GM12878 (cell line): ENCODE data around the gene MCTP2. TPM values are rescaled to one million over a fixed set of nuclear protein-coding genes. Genes with fewer than 3 reads are reported as not detected.

Source experiments
- ATAC-seq: fragments of 200-7000 bp; cut with Tn5 transposase; 3 replicates; pipeline ENCODE4 v1.9.1; 2020; ENCODE audit warnings: mild to moderate bottlenecking, moderate library complexity
- BruUV-seq: library from RNA; stranded (reverse); fragments of 400-500 nt; replicated peaks from 2 replicates; lab custom pipeline; 2021; lab: Mats Ljungman, UMichigan
- CTCF ChIA-PET: fragments of 300-600 bp; sonication (Branson Sonifier 250); formaldehyde crosslinking; extraction: SDS; loops from one replicate; lab custom pipeline; 2021; ENCODE audit warnings: inconsistent platforms; lab: Yijun Ruan, JAX
- POLR2A ChIA-PET: fragments of 350-600 bp; formaldehyde crosslinking; extraction: SDS; loops from one replicate; lab custom pipeline; 2021; ENCODE audit warnings: inconsistent platforms; lab: Charles Lee
- RAD21 ChIA-PET: fragments of 300-600 bp; sonication (Branson Sonifier 250); formaldehyde crosslinking; loops from one replicate; lab custom pipeline; 2023; ENCODE audit warnings: antibody characterized with exemption; ENCODE audit not compliant: unreplicated experiment; lab: Charles Lee
- SMC1A ChIA-PET: fragments of 300-600 bp; sonication (Branson Sonifier 250); formaldehyde crosslinking; loops from one replicate; lab custom pipeline; 2023; ENCODE audit not compliant: unreplicated experiment, uncharacterized antibody; lab: Charles Lee
- DNase-seq: peaks from one replicate; pipeline ENCODE4 v3.0.0-alpha.2; 2011; ENCODE audit warnings: low read depth, low spot score
- FAIRE-seq: peaks from 3 replicates; lab custom pipeline; 2011; peaks lifted over from hg19 to GRCh38; lab: Jason Lieb, UNC
- H2AFZ ChIP-seq: 2 replicates; pipeline ENCODE4 v1.6.0; 2011; ENCODE audit warnings: low read depth, low read length, control low read depth; ENCODE audit not compliant: control insufficient read depth
- H3K27ac ChIP-seq: 2 replicates; pipeline ENCODE4 v1.5.1; 2011; ENCODE audit warnings: control low read depth; ENCODE audit not compliant: control insufficient read depth, insufficient read depth
- H3K27me3 ChIP-seq, 2 experiments: replicated peaks in 1 of 2; 2 replicates each; pipeline versions ENCODE4 v1.6.0 to v1.6.1; 2011; ENCODE audit warnings: low read length in 1 of 2; ENCODE audit not compliant: control insufficient read depth in 2 of 2, insufficient read depth in 2 of 2
- H3K36me3 ChIP-seq, 2 experiments: 2 replicates each; pipeline ENCODE4 v1.5.1; 2011; ENCODE audit warnings: low read length in 1 of 2; ENCODE audit not compliant: control insufficient read depth in 2 of 2, insufficient read depth in 2 of 2
- H3K4me1 ChIP-seq: 2 replicates; pipeline ENCODE4 v1.6.1; 2011; ENCODE audit warnings: mild to moderate bottlenecking, low read length, moderate library complexity, mixed read lengths; ENCODE audit not compliant: control insufficient read depth, insufficient read depth
- H3K4me2 ChIP-seq: 2 replicates; pipeline ENCODE4 v1.6.0; 2011; ENCODE audit warnings: control low read depth; ENCODE audit not compliant: control insufficient read depth, insufficient read depth
- H3K4me3 ChIP-seq: fragments of 200-600 bp; sonication (generic); 2 replicates; pipeline ENCODE4 v1.5.1; 2016
- H3K79me2 ChIP-seq: 2 replicates; pipeline ENCODE4 v1.6.0; 2011; ENCODE audit warnings: low read length; ENCODE audit not compliant: control insufficient read depth, insufficient read depth
- H3K9ac ChIP-seq: 2 replicates; pipeline ENCODE4 v1.8.0; 2011; ENCODE audit warnings: low read length, control low read depth, mixed read lengths; ENCODE audit not compliant: control insufficient read depth, insufficient read depth
- H3K9me3 ChIP-seq: replicated peaks from 3 replicates; pipeline ENCODE4 v1.5.1; 2011; ENCODE audit warnings: mild to moderate bottlenecking, low read length; ENCODE audit not compliant: control insufficient read depth, insufficient read depth
- H4K20me1 ChIP-seq: 2 replicates; pipeline ENCODE4 v1.6.0; 2011; ENCODE audit not compliant: control insufficient read depth, insufficient read depth
- CREM ChIP-seq: IDR thresholded peaks from 2 replicates; pipeline ENCODE4 v1.6.1; 2014; ENCODE audit warnings: antibody characterized with exemption, low read depth
- EED ChIP-seq: sonication (generic); IDR thresholded peaks from 2 replicates; pipeline ENCODE4 v1.6.1; 2016; ENCODE audit warnings: antibody characterized with exemption, low read depth
- ETV6 ChIP-seq, 2 experiments: fragments of 450-650 bp in 1 of 2; IDR thresholded peaks in 1 of 2; conservative IDR thresholded peaks in 1 of 2; 2 replicates each; pipeline ENCODE4 v1.6.1; 2014; ENCODE audit warnings: antibody characterized with exemption in 1 of 2, borderline replicate concordance in 1 of 2, low read depth in 1 of 2, mild to moderate bottlenecking in 1 of 2, moderate library complexity in 1 of 2
- HCFC1 ChIP-seq: fragments of 150-350 bp; IDR thresholded peaks from 2 replicates; pipeline ENCODE4 v1.6.1; 2014; ENCODE audit warnings: low read length
- JUND ChIP-seq: IDR thresholded peaks from 2 replicates; pipeline ENCODE4 v1.6.1; 2012; ENCODE audit warnings: low read depth, mild to moderate bottlenecking, low read length, improper control_type of control experiment, moderate library complexity
- MLLT1 ChIP-seq: fragments of 450-650 bp; IDR thresholded peaks from 2 replicates; pipeline ENCODE4 v1.6.1; 2016; ENCODE audit warnings: mild to moderate bottlenecking
- MTA3 ChIP-seq: IDR thresholded peaks from 2 replicates; pipeline ENCODE4 v1.6.1; 2012; ENCODE audit warnings: low read length, inconsistent platforms, borderline replicate concordance
- NRF1 ChIP-seq: conservative IDR thresholded peaks from 2 replicates; pipeline ENCODE4 v1.6.1; 2011; ENCODE audit warnings: mild to moderate bottlenecking, low read depth, low read length, improper control_type of control experiment
- POLR2AphosphoS5 ChIP-seq: IDR thresholded peaks from 2 replicates; pipeline ENCODE4 v1.6.1; 2011; ENCODE audit warnings: mild to moderate bottlenecking, low read length, inconsistent platforms
- SMARCA5 ChIP-seq: fragments of 450-650 bp; IDR thresholded peaks from 2 replicates; pipeline ENCODE4 v1.6.1; 2017; ENCODE audit warnings: mild to moderate bottlenecking
- SP1 ChIP-seq: IDR thresholded peaks from one replicate; pipeline ENCODE4 v1.6.1; 2011; ENCODE audit warnings: low read depth, low read length
- ZNF274 ChIP-seq: IDR thresholded peaks from one replicate; pipeline ENCODE4 v1.8.0; 2011; ENCODE audit not compliant: insufficient read length, insufficient read depth
- ZNF592 ChIP-seq: fragments of 450-650 bp; IDR thresholded peaks from 2 replicates; pipeline ENCODE4 v1.6.1; 2017; ENCODE audit warnings: mild to moderate bottlenecking, moderate library complexity
- WGBS: methylation state at CpG from one replicate; pipeline ENCODE4 v1.1.6; 2016; ENCODE audit warnings: low lambda C conversion rate; ENCODE audit not compliant: insufficient replicate concordance, insufficient coverage; ENCODE audit errors: missing lambda C conversion rate; 5-methylcytosine and 5-hydroxymethylcytosine counted together
- in situ Hi-C: fragments of 300-500 bp; cut with MboI; formaldehyde crosslinking; loops from 9 replicates; pipeline ENCODE4 v1.14.3; 2018; ENCODE audit warnings: mixed read lengths
- intact Hi-C: fragments of 100-400 bp; cut with micrococcal nuclease; formaldehyde crosslinking; loops from one replicate; pipeline ENCODE4 v1.14.2; 2022; ENCODE audit not compliant: unreplicated experiment
- polyA plus RNA-seq, 11 experiments: library from polyadenylated mRNA; depleted of rRNA in 4 of 11; unstranded in 6 of 11; stranded (reverse) in 5 of 11; fragments of >200 nt; fragmentation: Nextera tagmentation in 4 of 11; fragmentation: Illumina TruSeq in 1 of 11; extraction: Ambion mirVana in 4 of 11; extraction: Trizol in 1 of 11; gene quantifications; 1 replicate in 1 of 11; 2 replicates in 10 of 11; pipeline versions ENCODE4 v1.2.1 to v1.2.3, GENCODE V29; 2011 to 2016; ENCODE audit warnings: inconsistent platforms in 2 of 11, missing spikeins in 2 of 11, low read depth in 1 of 11
- total RNA-seq, 4 experiments: library from RNA; depleted of rRNA in 3 of 4; stranded (reverse); fragments of >200 nt in 3 of 4; fragmentation: Illumina TruSeq in 1 of 4; extraction: Trizol in 1 of 4; gene quantifications; 2 replicates each; pipeline versions ENCODE4 v1.2.1 to v1.2.3, GENCODE V29; 2013 to 2021
- TF ChIP-seq, protein P1 (sequence below): IDR thresholded peaks from 2 replicates; pipeline ENCODE4 v1.6.1; 2012; ENCODE audit warnings: low read depth, low read length, improper control_type of control experiment

The MCTP2 gene
- total and polyA plus RNA-seq, 10 of the 15 experiments (the other 5 are each of a cell fraction or from before 2014, with no cell fraction given): 0.24 to 48.5 (median 0.88) TPM

DNA sequence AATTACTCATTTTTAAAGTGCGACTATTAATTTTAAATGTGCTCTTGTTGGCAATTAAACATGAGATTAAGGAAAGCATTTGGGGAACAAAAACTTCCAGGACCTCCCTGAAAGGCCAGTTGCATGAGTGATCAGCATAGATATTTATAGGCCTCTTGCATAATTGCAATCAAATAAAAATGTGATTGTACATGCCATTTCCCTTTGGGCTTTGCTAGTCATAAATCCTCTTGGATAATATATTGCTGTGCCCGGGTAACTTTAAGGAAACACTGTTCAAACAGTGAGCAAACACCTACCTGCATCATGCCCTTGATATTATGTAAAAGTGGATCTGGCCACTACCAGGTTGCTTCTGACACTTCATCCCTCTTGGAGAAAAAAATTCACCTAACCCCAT is 239.1 kb downstream of the MCTP2 start (continued):
- TF ChIP-seq ZNF274 (no peak), MTA3 (no peak), CREM (no peak), EED (no peak), MLLT1 (no peak), SMARCA5 (no peak)
- TF ChIP-seq, all 136 proteins: peak for 0

DNA sequence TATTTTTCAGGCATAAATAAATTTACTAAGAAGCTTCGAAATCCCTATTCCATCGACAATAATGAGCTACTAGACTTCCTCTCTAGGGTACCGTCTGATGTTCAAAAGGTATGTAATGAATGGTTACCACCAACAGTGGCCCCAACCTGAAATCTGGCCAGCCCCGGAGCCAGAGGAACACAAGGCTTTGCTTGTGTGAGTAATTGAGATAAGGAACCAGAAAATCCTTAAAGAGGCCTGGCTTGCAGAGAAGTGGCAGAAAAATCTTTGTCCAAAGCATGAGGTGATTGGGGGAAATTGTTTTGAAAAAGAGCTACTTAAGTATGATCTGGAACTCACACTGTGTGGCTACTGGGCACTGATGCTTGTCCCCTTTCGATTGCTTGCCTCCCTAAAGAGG is 245.3 kb downstream of the MCTP2 start:
- Histone ChIP-seq H4K20me1 (no peaks in the 10 kb centered on the region), H3K9ac (no peak overlapping the region), H3K79me2 (no peaks in the 10 kb centered on the region), H3K4me3 (no peak overlapping the region), H3K27me3 (no peaks in the 10 kb centered on the region), H3K36me3 (no peaks in the 10 kb centered on the region), H2AFZ (no peak overlapping the region), H3K4me2 (no peak overlapping the region), H3K9me3 (no peaks in the 10 kb centered on the region), H3K27ac (no peak overlapping the region), H3K4me1 (no peaks in the 10 kb centered on the region)
- 38% methylated on average over 5 of the region's 5 CpGs for WGBS
- FAIRE-seq (no peak), DNase-seq (no peak), ATAC-seq (no peak)
- BruUV-seq: no TSS peak
- no peak for TF ChIP-seq ZNF592
- TF ChIP-seq, protein P1, sequence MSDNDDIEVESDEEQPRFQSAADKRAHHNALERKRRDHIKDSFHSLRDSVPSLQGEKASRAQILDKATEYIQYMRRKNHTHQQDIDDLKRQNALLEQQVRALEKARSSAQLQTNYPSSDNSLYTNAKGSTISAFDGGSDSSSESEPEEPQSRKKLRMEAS: no peak
- no peak for TF ChIP-seq HCFC1
- TF ChIP-seq NRF1: no peak
- no peak for TF ChIP-seq ETV6 (conservative IDR thresholded peaks at IDR 0.05 in 1 of 2, IDR thresholded peaks at IDR 0.05 in 1 of 2; ENCODE audit: borderline replicate concordance in 1 of 2, low read depth in 1 of 2)
- no peak for TF ChIP-seq POLR2AphosphoS5
- no peak for TF ChIP-seq JUND
- no peak for TF ChIP-seq SP1
- ChIA-PET POLR2A (no interaction called here), CTCF (interaction anchor here (1.0 to 1.4 kb wide), 2 partner anchors 13 to 23 kb away, joined by 3 read pairs; no protein-coding TSS in a partner anchor), SMC1A (no interaction called here), RAD21 (no interaction called here)
- intact Hi-C loops: no loop called here
- in situ Hi-C loops: no loop called here
